GM11168 (cell line): Measurements from ENCODE around the gene ADAMTS17.
"Not testable (repeated sequence)": the region's sequence is repeated elsewhere in the genome, so short reads cannot be mapped to it uniquely, and the experiment has no call there.

Experiments used
- in situ Hi-C: fragments of 300-500 bp; cut with MboI; formaldehyde crosslinking; loops from one replicate; pipeline ENCODE4 v1.12.0; 2022; ENCODE audit warnings: low sequenced_read_pairs; ENCODE audit not compliant: unreplicated experiment

Gene ADAMTS17

DNA sequence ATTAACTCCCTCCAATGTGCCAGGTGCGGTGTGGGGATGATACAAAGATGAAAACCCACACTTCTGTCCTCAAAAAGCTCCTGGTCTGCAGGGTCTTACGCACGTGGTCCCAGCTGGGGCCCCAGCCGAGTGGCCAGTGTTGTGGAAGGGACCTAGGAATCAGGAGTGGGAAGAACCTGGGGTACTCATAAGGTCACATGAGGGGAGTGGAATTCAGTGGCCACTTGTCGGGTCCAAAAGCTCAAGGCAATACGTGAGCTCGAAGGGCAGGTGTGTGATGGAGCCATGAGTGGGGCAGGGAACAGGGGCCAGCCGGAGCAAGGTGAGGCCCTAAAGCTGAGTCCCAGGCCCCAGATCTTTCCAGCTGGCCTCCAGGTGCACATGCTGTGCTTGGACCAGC is 348.5 kb downstream of the ADAMTS17 start:
- in situ Hi-C loops = no loop called here

DNA sequence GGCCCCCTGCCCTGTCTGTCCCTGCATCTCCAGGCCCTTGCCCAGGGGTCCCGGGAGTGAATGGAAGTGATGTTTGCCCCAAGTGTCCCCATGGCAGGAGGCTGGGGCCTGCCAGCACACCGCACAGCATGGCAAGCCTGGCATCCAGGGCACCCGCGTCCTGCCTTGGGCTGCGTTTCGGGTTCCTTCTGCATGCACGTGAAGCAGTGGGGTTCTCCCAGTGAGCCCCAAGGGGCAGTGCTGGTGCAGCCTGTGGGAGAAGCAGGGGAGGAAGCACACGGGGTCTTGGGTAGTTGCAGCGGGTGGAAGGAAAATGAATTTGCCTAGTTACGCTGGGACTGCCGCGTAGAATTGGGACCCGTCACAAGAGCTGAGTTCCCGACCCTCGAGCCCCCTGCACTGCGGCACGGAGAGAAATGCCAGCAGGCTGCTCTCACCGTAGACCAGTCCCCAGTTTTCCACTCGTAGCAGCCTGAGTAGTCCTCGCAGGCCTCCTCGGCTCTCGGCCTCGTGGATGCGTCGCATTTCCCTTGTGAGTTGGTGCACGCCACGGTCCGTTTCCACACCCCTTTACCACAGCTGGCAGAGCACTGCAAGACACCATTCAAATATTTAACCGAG is 349.1 kb downstream of the ADAMTS17 start:
- in situ Hi-C loops = no loop called here

DNA sequence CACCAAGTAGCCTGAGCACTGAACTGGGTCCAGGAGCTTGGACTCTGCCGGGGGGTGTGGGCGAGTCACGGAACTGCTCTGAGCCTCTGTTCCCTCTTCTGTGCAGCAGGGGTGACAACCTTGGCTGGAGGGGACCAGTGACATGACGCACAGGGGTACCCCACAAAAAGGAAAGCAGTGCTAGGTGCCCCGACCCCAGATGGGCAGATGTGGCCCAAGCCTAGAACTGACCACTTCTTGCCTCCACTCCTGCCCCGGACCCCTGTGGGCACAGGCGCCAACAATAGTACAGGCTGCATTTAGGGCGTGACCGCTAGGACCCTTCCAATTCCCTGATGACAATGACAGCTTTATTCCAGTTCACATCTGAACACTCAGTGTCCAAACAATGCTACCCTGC is 352.7 kb downstream of the ADAMTS17 start:
- in situ Hi-C loops = no loop called here

DNA sequence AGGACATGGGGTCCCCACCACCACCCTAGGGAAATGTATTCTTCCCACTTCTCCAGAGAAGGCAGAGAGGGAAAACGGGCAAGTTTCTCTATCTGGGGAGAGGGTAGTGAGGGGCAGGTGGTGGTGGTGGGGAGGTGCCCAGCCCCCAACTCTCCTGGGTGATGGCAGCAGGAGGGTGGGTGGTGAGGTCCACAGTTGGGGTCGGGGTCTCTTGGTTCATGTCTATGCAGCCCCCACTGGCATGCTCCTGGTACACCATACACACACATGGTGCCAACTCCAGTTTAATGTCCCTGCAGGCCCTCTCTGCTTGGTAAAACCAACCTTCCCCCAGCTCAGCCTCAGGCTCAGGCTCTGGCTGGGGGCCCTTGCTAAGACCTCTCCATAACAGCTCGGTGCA is 354.1 kb downstream of the ADAMTS17 start:
- in situ Hi-C loops = no loop called here

DNA sequence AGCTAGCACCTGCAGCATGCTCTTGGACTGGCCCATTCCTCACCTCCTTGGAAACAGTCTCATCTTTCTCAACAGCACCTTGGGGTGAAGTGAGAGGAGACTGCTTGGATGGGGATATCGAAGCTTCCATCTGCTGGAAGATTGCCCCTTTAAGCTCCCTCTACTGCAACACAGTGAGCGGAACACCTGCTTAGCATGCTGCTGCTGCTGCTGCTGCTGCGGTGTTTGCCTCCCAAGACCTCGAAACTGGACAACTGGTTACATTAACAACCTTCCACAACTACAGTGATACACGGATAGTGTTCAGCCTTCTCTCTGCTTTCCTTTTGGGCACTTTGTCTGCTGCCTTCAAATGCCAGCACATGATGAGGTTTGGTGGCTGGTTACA is 354.7 kb downstream of the ADAMTS17 start:
- in situ Hi-C loops = no loop called here

DNA sequence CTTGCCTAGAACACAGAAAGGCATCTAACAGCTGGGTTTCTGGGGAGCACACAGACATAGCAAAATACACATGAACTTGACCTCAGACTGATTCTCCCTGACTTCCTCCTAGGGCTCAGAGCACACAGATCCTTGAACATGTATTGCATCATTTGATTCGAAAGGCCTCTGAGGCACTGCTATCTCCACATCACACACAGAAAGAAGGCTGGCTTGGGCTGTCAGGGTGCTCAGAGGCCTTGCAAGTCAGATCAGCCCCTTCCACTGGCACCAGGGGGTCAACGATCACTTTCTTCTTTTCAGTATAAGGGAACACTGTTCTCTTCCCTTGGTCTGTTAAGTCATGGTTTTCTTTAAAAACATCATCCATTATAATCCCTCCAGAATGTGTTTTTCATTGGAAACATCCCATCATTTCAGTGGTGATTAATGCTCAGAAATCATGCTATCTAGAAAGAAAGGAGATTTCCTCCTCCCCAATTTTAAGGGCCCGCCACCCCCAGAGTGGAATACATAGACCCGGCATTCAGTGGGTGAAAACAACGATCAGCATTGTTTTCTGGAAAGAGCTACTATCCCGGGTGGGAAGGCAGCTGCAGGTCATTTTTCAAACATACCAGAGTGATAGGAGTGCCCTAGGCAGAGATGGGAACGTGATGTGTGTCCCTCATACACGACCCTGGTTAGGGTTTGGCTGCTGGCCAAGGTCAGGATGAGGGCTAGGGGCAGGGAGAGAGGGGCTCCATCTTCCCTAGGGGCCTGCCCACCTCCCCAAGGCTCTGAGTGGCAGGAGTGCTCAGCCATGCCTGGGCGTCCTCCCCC is 355.3 kb downstream of the ADAMTS17 start:
- in situ Hi-C loops = no loop called here

DNA sequence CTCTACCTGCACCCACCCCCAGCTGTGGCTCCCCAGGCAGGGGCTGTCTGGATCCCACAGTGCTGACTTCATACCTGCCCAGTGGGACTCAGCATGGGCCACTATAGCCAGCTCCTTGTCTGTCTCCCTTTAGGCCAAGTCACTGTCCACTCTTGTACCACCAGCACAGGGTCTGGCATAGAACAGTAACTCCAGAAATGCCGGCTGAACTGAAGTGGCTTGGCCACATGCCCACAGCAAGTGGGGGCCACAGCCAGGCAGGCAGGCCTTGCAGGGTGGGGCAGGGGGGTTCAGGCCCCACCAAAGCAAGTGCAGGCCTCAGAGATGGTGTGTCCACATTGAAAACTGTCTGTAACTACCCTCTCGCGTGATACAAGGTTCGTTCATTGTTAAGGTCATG is 355.9 kb downstream of the ADAMTS17 start:
- in situ Hi-C loops = no loop called here

DNA sequence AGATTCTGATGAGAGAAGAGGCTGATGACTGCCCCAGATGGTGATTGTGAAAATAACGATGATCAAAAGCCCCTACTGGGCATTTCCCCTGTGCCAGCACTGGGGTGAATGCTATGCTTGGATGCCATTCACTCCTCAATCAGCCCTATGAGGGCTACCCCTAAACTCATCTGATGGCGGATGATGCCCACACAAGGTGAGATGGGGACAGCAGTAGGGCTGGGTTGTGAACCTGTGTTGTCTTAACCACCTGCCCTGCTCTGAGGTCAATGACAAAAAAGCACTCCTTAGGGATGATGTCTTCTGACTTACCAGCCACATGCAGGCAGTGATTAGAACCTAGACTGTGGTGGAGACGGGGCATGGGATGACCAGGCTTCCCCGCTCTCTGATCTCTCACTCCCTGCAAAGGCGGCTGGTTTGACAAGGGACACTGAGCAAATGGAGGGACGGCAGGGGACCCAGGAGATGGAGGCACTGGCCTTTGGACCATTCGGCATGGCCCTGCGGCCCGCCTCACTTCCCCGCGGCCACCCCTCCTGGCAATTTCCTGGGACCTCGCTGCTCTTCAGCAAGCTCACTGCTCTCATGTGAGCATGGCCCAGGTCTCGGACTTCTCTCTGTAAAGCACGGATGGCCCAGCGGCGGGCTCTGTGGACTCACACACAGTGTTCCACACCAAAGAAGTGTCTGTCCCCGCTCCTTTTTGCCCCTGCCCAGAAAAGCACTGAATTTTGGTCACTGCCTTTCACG is 357.1 kb downstream of the ADAMTS17 start:
- in situ Hi-C loops = no loop called here

DNA sequence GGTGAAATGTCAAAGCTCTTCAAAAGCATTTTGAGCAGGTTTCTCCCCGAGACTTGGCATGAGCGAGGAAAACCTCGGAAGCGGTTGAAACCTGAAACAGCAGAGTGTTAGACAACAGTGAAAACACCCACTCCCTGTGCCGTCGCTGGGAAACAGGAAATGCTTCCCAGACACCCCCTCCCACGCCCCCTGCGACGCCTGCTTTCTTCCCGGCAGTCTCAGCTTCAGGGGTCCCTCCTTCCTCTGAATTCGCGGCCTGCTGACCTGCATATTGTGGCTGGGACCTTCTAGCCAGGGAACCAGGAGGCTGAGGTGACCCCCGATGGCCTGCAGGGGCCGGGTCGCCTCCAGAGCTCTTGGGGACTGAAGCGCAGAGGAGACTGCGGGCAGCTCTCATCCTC is 357.9 kb downstream of the ADAMTS17 start:
- in situ Hi-C loops = no loop called here

DNA sequence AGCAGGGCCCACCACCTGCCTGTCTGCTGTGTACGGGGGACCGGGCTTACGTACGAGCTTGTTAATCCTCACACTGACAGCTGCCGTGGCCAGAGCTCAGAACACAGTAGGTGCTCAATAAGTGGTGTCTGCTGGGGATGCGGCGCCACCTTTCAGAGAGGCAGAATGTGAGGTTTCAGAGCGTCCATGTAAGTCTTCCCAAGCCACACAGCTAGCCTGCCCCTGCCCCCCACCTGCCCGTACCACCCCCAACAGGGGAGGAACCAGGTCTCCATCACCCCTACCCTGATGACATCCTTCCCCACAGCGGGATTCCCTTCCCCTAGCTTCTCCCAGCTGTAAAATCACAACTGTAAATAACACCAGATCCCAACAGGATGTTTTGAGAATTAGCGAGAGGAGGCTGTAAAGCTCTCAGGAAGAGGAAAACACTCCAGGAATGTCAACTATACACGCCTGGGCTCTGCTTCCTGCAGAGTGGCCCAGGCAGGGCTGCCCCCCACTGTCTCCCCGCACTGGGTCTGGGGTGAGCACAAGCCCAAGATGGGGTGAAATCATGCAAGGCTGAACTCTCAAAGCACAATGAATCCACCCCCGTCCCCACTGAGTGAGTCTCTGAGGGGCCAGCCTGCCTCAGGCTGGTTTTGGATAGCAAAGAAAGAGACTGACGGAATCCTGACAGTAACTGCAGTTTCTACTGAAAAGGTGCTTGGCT is 358.4 kb downstream of the ADAMTS17 start:
- in situ Hi-C loops = no loop called here

DNA sequence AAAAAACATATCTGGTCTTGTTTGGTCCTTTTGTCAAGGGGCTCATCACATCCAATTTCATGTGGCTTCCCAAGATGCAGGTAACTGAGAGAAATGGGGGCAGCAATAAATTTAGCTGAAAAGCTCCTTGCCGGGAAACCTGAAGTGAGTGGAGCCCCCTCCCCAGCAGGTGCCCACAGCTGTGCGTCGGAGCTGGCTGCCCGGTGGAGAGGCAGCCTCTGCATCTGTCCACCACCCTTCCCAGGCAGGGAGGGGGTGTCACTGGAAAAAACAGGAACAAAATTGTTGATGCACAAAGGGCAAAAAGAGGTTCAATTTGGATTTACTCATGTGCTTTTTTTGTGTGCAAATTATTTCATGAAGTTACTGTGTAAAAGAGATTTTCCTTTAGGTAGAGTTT is 359.1 kb downstream of the ADAMTS17 start:
- in situ Hi-C loops = no loop called here

DNA sequence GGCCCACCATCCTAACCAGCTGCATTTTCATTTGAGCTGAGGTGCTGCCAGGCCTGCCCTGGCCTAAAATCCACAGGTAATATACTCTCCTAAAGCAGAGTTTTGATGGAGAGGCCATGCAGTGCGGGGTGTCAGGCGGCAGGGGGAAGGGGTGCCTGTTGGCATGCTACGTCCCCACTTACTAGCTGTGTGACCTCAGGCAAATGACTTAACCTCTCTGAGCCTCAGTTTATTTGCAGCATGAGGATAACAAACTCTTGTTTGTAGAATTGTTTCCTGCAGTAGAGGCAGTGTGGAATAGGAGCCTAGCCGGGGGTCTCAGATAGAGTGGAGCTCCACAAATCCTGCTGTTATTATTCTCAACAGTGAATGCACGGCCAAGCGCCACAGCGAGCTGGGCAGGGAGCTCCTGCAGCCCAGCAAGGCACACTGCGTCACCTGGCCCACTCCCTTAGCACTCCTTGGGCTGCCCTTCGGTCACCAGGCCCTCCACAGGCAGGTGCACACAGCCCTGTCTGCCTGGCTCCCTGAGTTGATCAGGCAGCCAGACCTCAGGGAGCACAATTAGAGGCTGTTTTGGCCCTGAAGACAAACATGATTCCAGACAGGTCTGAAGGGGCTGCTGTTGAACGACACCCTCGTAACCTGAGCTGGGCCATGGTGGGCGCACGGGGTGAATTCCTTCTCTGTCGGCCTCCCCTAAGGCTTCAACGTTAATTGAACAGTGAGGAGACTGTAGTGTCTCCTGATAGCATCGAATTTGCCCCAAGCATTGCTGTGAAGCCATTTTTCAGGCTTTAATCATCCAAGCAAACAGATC is 359.7 kb downstream of the ADAMTS17 start:
- in situ Hi-C loops = no loop called here

DNA sequence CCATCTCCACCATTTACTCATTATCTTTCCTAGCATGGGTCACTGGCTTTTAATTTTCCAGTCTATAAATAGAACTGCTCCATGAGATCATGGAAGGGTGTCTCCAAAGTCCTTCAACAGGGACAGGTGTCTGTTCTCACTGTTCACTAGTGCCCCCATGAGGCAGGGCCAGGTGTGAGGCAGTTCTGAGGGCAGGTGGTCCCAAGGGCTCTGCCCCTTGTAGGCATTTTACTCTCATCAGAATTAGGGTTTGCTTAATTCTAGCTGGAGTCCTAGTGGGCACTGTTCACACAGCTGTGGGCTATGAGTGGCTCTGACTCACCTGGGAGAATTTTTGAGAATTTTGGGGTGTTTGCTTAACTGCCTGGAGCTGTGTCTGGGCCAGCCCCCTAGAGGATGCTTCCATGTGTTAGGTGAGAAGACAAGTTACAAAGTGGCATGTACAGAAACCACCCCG is 360.6 kb downstream of the ADAMTS17 start:
- in situ Hi-C loops = no loop called here

DNA sequence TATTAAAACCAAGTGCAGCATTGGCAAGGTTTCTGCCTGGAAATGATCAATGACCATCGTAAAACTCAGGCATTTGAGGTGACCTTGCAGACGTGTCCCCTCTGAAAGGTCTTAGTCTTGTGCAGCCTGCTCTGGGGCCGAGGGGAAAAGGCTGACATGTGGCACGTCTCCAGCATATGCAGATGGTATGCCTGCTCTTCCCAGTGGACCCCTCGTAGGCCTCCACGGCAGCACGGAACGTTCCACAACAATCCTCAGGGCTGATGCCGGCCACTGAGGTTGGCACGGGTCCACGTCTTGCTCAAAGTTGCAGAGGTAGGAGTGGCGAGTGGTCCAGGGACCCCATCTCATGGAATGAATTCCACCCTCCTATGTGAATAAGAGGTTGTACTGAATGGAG is 361.0 kb downstream of the ADAMTS17 start:
- in situ Hi-C loops = no loop called here

DNA sequence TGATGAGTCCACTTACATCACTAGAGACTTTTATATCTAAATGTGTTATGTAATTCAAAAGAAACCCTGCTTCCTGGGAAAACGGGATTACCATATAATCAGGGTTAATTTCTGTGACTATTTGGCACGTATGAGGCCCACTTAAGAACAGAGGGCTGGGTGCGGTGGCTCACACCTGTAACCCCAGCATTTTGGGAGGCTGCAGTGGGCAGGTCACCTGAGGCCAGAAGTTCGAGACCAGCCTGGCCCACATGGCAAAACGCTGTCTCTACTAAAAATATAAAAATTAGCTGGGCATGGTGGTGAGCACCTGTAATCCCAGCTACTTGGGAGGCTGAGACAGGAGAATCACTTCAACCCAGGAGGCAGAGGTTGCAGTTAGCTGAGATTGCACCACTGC is 361.9 kb downstream of the ADAMTS17 start:
- in situ Hi-C loops = not testable (repeated sequence)

DNA sequence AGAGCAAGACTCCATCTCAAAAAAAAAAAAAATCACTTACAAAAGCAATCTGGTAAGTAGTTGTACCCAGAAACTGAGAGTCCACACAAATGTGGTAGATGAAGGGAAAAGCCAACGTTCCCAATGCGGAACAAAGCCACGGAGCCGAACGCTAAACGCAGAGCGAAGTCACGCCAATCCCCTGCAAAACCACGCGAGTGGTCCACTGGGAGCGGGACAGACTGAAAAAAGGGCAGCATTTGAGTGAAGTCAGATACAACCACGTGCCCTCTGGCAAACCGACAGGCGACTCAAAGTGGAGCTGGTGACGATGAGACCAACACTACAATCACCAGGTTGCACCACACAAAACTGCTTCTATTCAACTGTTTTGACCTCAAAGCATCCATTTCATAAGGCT is 362.4 kb downstream of the ADAMTS17 start:
- in situ Hi-C loops = no loop called here

DNA sequence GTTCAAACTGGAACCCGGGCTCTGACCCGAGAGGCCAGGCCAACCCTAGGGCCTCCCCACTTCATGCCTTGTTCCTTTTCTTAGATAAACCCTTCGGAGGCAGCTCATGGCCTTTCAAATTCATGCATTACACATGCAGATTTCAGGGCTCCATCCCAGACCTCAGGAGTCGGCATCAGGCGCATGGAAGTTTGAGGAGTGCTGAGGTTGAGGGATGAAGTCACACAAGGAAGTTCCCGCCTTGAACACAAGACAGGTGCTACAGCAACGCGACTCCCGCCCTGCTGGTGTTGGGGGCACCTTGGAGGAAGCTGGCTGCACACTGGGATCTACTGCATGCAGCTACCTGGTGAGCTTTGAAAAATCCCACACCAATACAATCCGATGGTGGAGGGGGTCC is 363.3 kb downstream of the ADAMTS17 start:
- in situ Hi-C loops = no loop called here

DNA sequence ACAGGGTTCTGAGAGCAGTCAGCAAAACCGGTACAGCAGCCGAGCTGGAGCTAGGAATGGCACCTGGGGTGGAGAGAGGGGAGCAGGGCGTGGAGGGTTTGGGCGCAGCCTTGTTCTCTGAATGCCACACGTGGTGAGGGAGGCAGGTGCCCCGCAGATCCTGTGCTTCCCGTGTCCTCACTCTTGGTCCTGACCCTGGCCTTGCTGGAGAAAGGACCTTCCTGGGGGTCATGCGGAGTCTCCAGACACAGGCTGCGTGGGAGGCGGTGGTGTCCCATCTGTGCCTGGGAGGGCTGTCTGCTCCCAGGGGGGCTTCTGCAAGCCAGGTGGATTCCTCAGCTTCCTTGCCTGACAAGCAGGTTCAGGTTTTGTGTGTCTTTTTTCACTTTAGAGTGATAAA is 363.8 kb downstream of the ADAMTS17 start:
- in situ Hi-C loops = no loop called here

DNA sequence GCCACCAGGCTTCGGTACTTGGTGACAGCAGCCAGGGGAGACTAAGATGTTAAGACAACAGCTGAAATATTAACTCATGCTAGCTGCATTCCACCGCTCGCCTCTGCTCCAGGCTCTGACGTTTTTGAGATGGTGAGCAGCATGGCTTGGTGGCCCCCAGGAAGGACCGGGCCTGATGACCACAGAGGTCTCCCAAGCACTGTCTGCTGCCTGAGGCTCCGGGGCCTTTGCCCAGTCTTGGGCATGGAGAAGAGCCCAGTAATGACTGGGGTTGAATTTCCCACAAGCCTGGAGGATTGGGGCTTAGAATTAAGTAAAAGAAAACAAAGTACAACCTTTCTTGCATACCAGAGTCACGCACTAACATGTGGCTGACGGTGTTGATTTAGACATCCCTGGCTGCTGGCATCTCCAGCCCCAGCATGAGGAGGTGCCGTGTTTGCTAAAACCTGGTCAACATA is 364.9 kb downstream of the ADAMTS17 start:
- in situ Hi-C loops = no loop called here

DNA sequence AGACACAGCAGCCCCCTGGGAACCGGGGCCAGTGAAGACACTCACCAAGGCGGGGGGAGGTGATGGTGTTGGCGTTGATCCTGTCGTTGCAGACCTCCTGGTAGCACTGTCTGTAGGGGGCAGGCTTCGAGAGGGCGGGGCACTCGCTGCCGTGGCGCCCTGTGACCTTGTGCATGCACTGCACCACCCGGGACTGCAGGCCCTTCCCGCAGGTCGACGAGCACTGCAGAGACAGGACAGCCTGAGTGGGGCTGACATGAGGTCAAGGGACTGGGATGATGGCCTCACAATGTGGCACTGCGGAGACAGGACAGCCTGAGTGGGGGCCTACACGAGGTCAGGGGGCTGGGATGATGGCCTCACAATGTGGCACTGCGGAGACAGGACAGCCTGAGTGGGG is 365.8 kb downstream of the ADAMTS17 start:
- in situ Hi-C loops = no loop called here
